Measurements from ENCODE around the gene PFKP. TPM values are rescaled to one million over a fixed set of nuclear protein-coding genes. Genes with fewer than 3 reads are reported as not detected.

PFKP gene
- total RNA-seq, 1 experiment from 2014 or later = 232 TPM

DNA sequence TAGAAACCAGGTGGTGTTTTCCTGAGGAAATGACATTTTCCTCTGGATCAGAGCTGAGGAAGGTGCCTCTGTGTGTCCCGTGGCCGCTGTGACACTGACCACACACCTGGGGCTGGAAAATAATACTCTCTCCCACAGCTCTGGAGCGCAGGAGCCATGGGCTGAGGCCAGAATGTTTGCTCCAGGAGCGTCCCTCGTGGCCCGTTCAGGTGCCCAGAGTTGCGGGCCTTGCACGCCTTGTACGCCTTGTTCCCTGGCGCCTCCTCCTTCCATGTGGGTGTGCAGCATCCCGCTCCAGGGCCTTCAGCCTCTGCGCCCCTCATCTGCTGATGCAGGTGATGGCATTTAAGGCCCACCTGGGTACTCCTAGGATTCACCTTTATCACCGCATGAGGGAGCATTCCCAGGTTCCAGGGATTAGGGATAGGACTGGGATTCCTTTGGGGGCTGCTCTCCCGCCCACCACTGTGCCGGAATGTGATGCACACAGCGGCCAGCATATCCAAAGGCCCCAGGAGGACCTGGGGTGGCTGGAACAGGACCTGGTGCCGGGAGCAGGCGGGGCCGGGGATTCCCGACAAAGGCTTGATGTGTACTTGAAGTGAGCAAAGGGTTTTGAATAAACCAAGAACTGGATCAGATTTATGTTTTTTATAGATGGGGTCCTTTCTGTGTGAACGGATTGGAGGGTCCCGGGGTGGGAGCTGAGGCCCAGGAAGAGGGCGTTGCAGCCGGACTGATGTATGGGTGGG lies 61.2 kb downstream of the PFKP start:
- in situ Hi-C loops (cut with HindIII; ENCODE audit: low pct_unique_long_range_greater_than_20kb, low sequenced_read_pairs) = no loop called here
- no peaks in the 10 kb centered on the region for H3K27me3 ChIP-seq (ENCODE audit: control insufficient read depth, insufficient read depth, low read length)
- BruUV-seq (replicated peaks) = no TSS peak
- no peak for DNase-seq (ENCODE audit: low read depth, low spot score)
- no peak overlapping the region for H3K27ac ChIP-seq (ENCODE audit: low read length)
- POLR2A ChIA-PET = no interaction called here
- no peaks in the 10 kb centered on the region for H3K9me3 ChIP-seq (ENCODE audit: control insufficient read depth, insufficient read depth, low read depth, low read length)
- TF ChIP-seq, protein P1, sequence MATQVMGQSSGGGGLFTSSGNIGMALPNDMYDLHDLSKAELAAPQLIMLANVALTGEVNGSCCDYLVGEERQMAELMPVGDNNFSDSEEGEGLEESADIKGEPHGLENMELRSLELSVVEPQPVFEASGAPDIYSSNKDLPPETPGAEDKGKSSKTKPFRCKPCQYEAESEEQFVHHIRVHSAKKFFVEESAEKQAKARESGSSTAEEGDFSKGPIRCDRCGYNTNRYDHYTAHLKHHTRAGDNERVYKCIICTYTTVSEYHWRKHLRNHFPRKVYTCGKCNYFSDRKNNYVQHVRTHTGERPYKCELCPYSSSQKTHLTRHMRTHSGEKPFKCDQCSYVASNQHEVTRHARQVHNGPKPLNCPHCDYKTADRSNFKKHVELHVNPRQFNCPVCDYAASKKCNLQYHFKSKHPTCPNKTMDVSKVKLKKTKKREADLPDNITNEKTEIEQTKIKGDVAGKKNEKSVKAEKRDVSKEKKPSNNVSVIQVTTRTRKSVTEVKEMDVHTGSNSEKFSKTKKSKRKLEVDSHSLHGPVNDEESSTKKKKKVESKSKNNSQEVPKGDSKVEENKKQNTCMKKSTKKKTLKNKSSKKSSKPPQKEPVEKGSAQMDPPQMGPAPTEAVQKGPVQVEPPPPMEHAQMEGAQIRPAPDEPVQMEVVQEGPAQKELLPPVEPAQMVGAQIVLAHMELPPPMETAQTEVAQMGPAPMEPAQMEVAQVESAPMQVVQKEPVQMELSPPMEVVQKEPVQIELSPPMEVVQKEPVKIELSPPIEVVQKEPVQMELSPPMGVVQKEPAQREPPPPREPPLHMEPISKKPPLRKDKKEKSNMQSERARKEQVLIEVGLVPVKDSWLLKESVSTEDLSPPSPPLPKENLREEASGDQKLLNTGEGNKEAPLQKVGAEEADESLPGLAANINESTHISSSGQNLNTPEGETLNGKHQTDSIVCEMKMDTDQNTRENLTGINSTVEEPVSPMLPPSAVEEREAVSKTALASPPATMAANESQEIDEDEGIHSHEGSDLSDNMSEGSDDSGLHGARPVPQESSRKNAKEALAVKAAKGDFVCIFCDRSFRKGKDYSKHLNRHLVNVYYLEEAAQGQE (IDR thresholded peaks at IDR 0.05; ENCODE audit: insufficient read depth in 1 of 2, low read depth in 2 of 2, low read length in 1 of 2) = no peak
- TF ChIP-seq TCF7L2 (IDR thresholded peaks at IDR 0.05; ENCODE audit: low read depth, low read length) (no peak), SIN3A (IDR thresholded peaks at IDR 0.05; ENCODE audit: borderline replicate concordance, insufficient read depth, low read depth, low read length) (no peak), CTCF (IDR thresholded peaks at IDR 0.05) (no peak)
- H3K4me3 ChIP-seq (ENCODE audit: low read depth in 2 of 2, low read length in 2 of 2) = no peak overlapping the region
- H3K36me3 ChIP-seq (ENCODE audit: control insufficient read depth, insufficient read depth, low read length) = no peaks in the 10 kb centered on the region; the same call in 1 of the 2 replicates
- no peaks in the 10 kb centered on the region for H3K4me1 ChIP-seq (ENCODE audit: control insufficient read depth, insufficient read depth, low read length)
- intact Hi-C loops (cut with micrococcal nuclease; ENCODE audit: unreplicated experiment) = no loop called here
- ATAC-seq = no peak
- CTCF ChIA-PET = interaction anchor here (0.6 kb wide), 1 partner anchor 620 kb away, joined by 9 read pairs; no protein-coding TSS in a partner anchor

- Histone ChIP-seq H3K4me1 (ENCODE audit: control insufficient read depth, insufficient read depth, low read length) (no peaks in the 10 kb centered on the region), H3K4me3 (ENCODE audit: low read depth in 2 of 2, low read length in 2 of 2) (no peak overlapping the region), H3K36me3 (ENCODE audit: control insufficient read depth, insufficient read depth, low read length) (peaks cover 4% of the 10 kb centered on the region), H3K9me3 (ENCODE audit: control insufficient read depth, insufficient read depth, low read depth, low read length) (no peaks in the 10 kb centered on the region), H3K27ac (ENCODE audit: low read length) (no peak overlapping the region), H3K27me3 (ENCODE audit: control insufficient read depth, insufficient read depth, low read length) (no peaks in the 10 kb centered on the region)
- ChIA-PET POLR2A (no interaction called here), CTCF (no interaction called here)
- ATAC-seq (no peak), DNase-seq (ENCODE audit: low read depth, low spot score) (no peak)
- TF ChIP-seq SIN3A (IDR thresholded peaks at IDR 0.05; ENCODE audit: borderline replicate concordance, insufficient read depth, low read depth, low read length) (no peak), CTCF (IDR thresholded peaks at IDR 0.05) (no peak), POLR2AphosphoS5 (IDR thresholded peaks at IDR 0.05; ENCODE audit: low read depth, low read length) (no peak)
- TF ChIP-seq, protein P1 (IDR thresholded peaks at IDR 0.05; ENCODE audit: insufficient read depth in 1 of 2, low read depth in 2 of 2, low read length in 1 of 2) = no peak
- intact Hi-C loops (cut with micrococcal nuclease; ENCODE audit: unreplicated experiment) (no loop called here), in situ Hi-C loops (cut with HindIII; ENCODE audit: low pct_unique_long_range_greater_than_20kb, low sequenced_read_pairs) (no loop called here)
- BruUV-seq (replicated peaks) = no TSS peak
Measured at GRCh38 chr10:3129581-3130340, 62.4 kb downstream of the PFKP start.
